Keratinocyte (primary cell): ENCODE results near the gene ODAM.

Experiments
- CTCF ChIP-seq, 3 experiments: IDR thresholded peaks in 1 of 3; conservative IDR thresholded peaks in 1 of 3; optimal IDR thresholded peaks in 1 of 3; 2 replicates in 2 of 3; 3 replicates in 1 of 3; pipeline versions ENCODE3 to v1.5.1; 2011; ENCODE audit warnings: low read length in 3 of 3, mild to moderate bottlenecking in 3 of 3, moderate library complexity in 2 of 3, control low read depth in 1 of 3, inconsistent platforms in 1 of 3; ENCODE audit not compliant: insufficient read depth in 2 of 3; ENCODE audit errors: extremely low read depth in 1 of 3
- EZH2 ChIP-seq: IDR thresholded peaks from one replicate; pipeline ENCODE4 v1.6.1; 2012; ENCODE audit warnings: inconsistent platforms, mild to moderate bottlenecking, low read length, moderate library complexity

GRCh38 chr4:70183168-70183939 is 12.2 kb upstream of the ODAM start:
- peak; percentile 59 to 75 (median 68) for TF ChIP-seq CTCF (optimal IDR thresholded peaks at IDR 0.05 in 1 of 3, IDR thresholded peaks at IDR 0.05 in 1 of 3, conservative IDR thresholded peaks at IDR 0.05 in 1 of 3; ENCODE audit: extremely low read depth in 1 of 3, insufficient read depth in 2 of 3, low read length in 3 of 3)
- TF ChIP-seq EZH2 = no peak
